RKO (cell line): ENCODE measurements around the gene SMPD4.
A peak's percentile ranks its signal among the peaks of the same experiment; 100 is the strongest.
"Not testable (repeated sequence)": the region's sequence is repeated elsewhere in the genome, so short reads cannot be mapped to it uniquely, and the experiment has no call there.

Experiments used
- DNase-seq: peaks from one replicate; pipeline ENCODE4 v3.0.0-alpha.2; 2016; ENCODE audit warnings: low spot score

The SMPD4 gene

GRCh38 chr2:130181325-130181879 is at the start of gene SMPD4:
TSS of gene SMPD4 (minus strand) at chr2:130181602. CDS start at chr2:130176592, 5,010 bp downstream.
- peak; percentile 93 for DNase-seq

- not testable (repeated sequence) for DNase-seq
Observed at GRCh38 chr2:130230907-130231306, 49.5 kb upstream of the SMPD4 start.

GRCh38 chr2:130230376-130230775 is 49.0 kb upstream of the SMPD4 start:
- DNase-seq: not testable (repeated sequence)

GRCh38 chr2:130229161-130229510 is 47.7 kb upstream of the SMPD4 start:
- DNase-seq: not testable (repeated sequence)

- not testable (repeated sequence) for DNase-seq
Observed at GRCh38 chr2:130228467-130229160, 47.2 kb upstream of the SMPD4 start.

DNA sequence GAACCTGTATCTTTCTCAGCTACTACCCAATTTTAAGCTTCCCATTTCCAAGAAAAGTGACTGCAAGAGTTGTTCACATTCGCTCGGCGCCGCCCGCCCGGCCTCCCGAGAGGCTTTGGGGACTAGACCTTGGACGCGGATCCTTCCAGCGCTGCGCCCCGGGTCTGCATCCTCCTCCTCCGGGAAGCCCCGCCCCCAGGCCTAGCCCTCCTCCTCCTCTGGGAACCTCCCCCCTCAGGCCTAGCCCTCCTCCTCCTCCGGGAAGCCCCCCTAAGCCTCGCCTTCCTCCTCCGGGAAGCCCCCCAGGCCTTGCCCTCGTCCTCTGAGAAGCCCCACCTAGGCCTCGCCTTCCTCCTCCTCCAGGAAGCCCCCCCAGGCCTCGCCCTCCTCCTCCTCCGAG is 46.6 kb upstream of the SMPD4 start:
- not testable (repeated sequence) for DNase-seq

DNA sequence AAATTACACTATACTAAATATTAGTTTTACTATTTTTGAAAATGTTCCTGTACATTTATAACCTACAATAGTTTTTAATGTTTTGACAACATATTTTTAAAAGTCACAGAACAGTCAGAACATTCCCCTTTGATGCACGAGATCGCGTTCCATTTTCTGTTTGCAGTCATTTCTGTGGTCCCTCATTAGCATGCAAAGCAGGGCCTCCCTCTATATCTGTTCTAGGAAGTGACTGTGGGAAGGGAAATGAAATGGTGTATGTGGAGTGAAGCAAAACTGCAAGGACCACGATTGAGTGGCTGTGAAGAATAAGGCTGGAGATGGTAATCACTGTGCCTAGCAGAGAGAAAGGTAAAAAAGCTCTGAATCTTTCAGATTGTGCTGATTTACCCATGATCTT is 41.1 kb upstream of the SMPD4 start:
- not testable (repeated sequence) for DNase-seq

- DNase-seq: not testable (repeated sequence)
Observed at GRCh38 chr2:130220505-130220904, 39.1 kb upstream of the SMPD4 start.

DNA sequence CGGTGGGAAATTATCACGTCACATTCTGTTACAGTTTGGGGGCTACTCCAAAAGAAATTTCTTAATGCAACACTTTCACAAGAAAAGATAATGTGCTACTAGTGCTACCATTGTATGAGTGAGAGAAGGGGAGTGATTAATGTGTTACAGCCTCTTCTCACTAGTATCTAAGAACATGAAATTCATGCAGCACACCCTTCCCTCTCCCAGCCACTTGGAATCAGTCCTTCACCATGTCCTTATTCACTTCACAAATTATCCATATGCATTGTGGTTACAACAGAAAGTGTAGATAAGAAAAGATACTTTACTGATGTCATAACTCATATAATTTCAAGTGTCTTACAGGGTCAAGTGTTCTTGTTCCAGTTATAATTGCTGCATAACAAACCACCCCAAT is 37.7 kb upstream of the SMPD4 start:
- not testable (repeated sequence) for DNase-seq

DNA sequence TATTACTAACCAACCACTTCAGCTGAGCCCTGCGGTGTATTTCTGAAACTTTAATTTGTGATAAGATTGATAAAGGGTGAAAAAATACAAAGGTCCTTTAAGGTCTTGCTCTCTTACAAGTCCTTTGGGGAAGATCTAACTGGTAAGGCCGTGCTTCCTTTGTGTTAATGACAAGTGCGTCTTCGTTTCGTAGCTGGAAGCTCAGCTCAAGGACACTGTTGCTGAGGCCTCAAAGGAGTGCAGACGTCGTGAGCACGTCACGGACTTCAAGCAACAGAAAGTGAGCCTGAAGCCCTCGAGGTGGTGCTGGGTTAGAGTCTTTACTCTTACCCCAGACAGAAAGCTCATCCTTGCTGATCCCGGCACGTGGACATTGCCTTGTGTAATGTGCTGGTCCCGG is 25.6 kb upstream of the SMPD4 start:
- not testable (repeated sequence) for DNase-seq

GRCh38 chr2:130203150-130203549 is 21.7 kb upstream of the SMPD4 start:
- not testable (repeated sequence) for DNase-seq

GRCh38 chr2:130202518-130202917 is 21.1 kb upstream of the SMPD4 start:
- DNase-seq: not testable (repeated sequence)

- DNase-seq: no peak
Observed at GRCh38 chr2:130198343-130198742, 16.9 kb upstream of the SMPD4 start, which contains the start of gene TUBA3E. TSS of gene TUBA3E (minus strand) at chr2:130198439. CDS start at chr2:130198360, 79 bp downstream.

GRCh38 chr2:130196052-130196451 is 14.7 kb upstream of the SMPD4 start:
- not testable (repeated sequence) for DNase-seq

DNA sequence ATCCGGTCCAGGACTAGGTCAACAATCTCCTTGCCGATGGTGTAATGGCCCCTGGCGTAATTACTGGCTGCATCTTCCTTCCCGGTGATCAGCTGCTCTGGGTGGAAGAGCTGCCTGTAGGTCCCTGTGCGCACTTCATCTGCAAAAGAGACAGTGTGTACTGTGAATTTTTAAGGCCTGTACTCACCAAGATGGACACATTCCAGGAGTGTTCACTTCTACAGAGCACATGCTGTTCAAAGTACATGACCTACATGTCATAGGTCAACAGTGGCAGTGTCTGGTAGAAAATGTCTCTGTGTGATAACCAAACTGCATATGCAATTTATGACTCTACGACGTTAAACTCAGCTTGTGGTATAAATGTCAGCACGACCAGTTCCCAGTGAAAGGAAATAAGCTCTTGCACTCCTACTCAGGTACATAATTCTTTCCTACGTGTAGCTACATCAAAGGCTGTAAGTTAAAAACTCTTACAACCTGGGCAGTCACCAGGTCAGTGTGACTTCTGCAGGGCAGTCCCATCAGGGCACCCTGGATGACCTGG is 13.8 kb upstream of the SMPD4 start:
- not testable (repeated sequence) for DNase-seq

DNA sequence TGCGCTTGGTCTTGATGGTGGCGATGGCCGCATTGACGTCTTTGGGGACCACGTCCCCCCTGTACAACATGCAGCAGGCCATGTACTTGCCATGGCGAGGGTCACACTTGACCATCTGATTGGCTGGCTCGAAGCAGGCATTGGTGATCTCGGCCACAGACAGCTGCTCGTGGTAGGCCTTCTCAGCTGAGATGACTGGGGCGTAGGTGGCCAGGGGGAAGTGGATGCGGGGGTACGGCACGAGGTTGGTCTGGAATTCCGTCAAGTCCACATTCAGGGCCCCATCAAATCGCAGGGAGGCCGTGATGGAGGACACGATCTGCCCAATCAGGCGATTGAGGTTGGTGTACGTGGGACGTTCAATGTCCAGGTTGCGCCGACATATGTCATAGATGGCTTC is 12.4 kb upstream of the SMPD4 start:
- DNase-seq: not testable (repeated sequence)

- DNase-seq: not testable (repeated sequence)
Observed at GRCh38 chr2:130192451-130192850, 11.0 kb upstream of the SMPD4 start.

DNA sequence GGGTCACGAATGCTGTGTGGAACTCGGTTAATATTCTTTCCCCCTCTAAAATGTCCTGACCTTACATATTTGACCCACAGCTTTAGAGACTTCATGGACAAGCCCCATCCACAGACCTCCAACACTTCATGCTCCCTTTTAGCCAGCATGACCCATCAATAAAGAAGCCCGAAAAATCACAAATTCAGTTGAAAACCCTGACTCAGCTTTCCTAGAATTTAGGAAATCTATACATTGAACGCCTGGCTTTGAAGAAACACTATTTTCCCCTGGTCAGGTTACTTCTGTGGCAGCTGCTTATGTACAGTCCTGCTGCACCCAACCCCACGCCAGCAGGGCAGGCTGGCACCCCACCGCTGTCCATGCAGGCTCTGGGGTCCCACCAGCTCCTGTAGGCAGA is 9.9 kb upstream of the SMPD4 start:
- DNase-seq: not testable (repeated sequence)

DNA sequence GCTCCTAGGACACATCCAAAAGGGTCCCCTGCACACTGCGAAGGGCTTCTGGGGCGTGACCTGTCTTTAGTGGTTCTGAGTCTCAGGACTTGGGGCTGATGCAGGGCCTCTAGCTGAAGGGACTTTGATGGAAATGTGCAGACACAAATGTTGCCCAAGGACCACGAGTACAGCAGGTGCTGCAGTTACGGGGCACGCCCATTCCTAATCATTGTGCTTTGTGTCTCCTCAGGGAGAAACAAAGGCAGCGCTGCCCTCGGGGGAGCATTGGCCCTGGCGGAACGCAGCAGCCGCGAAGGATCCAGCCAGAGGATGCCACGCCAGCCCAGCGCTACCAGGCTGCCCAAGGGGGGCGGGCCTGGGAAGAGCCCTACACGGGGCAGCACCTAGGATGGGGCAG is 8.8 kb upstream of the SMPD4 start:
- no peak for DNase-seq

GRCh38 chr2:130188958-130189357 is 7.6 kb upstream of the SMPD4 start:
- DNase-seq: not testable (repeated sequence)

GRCh38 chr2:130187859-130188792 is 6.7 kb upstream of the SMPD4 start:
- DNase-seq: not testable (repeated sequence)

DNA sequence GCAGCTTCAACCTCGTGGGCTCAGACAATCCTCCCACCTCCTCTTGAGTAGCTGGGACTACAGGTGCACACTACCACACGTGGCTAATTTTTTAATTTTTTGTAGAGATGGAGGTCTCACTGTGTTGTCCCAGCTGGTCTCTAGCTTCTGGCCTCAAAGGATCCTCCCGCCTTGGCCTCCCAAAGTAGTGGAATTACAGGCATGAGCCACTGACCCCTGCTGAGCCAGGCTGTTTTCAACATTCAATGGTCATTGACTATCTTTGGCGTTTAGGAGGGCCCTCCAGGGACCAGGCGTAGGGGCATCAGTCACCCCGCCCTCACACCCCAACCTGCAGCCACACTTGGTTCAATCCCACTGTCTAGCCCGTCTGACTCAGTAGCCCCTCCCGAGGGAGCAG is 5.9 kb upstream of the SMPD4 start:
- no peak for DNase-seq
